ENCODE measurements around the gene CYSTM1.
A peak's percentile ranks its signal among the peaks of the same experiment; 100 is the strongest.
"Not testable (repeated sequence)": the region's sequence is repeated elsewhere in the genome, so short reads cannot be mapped to it uniquely, and the experiment has no call there.

The CYSTM1 gene

GRCh38 chr5:140178482-140179116, 3.6 kb downstream of the CYSTM1 start:
- DNase-seq, result no peak

GRCh38 chr5:140181002-140181483, 6.1 kb downstream of the CYSTM1 start:
- no peak for DNase-seq

- DNase-seq, result no peak
Observed at GRCh38 chr5:140181525-140181924, 6.5 kb downstream of the CYSTM1 start.

- DNase-seq, result peak; percentile 65
Observed at GRCh38 chr5:140182075-140182711, 7.2 kb downstream of the CYSTM1 start.

- DNase-seq, result no peak
Observed at GRCh38 chr5:140182803-140183367, 7.9 kb downstream of the CYSTM1 start.

GRCh38 chr5:140185409-140185808, 10.4 kb downstream of the CYSTM1 start:
- no peak for DNase-seq

GRCh38 chr5:140186267-140186671, 11.3 kb downstream of the CYSTM1 start:
- no peak for DNase-seq

GRCh38 chr5:140189253-140189652, 14.3 kb downstream of the CYSTM1 start:
- no peak for DNase-seq

- DNase-seq, result peak; percentile 46
Observed at GRCh38 chr5:140189977-140190871, 15.2 kb downstream of the CYSTM1 start.

GRCh38 chr5:140190872-140191218, 15.9 kb downstream of the CYSTM1 start:
- no peak for DNase-seq

GRCh38 chr5:140192715-140193430, 17.9 kb downstream of the CYSTM1 start:
- no peak for DNase-seq

- no peak for DNase-seq
Observed at GRCh38 chr5:140194662-140195061, 19.7 kb downstream of the CYSTM1 start.

- no peak for DNase-seq
Observed at GRCh38 chr5:140196115-140196814, 21.3 kb downstream of the CYSTM1 start.

GRCh38 chr5:140197023-140197422, 22.0 kb downstream of the CYSTM1 start:
- no peak for DNase-seq

- not testable (repeated sequence) for DNase-seq
Observed at GRCh38 chr5:140198915-140199314, 23.9 kb downstream of the CYSTM1 start.

- no peak for DNase-seq
Observed at GRCh38 chr5:140202078-140202477, 27.1 kb downstream of the CYSTM1 start.

- no peak for DNase-seq
Observed at GRCh38 chr5:140202610-140203009, 27.6 kb downstream of the CYSTM1 start.

GRCh38 chr5:140205216-140205615, 30.2 kb downstream of the CYSTM1 start:
- DNase-seq, result no peak

GRCh38 chr5:140205952-140206351, 31.0 kb downstream of the CYSTM1 start:
- no peak for DNase-seq

- no peak for DNase-seq
Observed at GRCh38 chr5:140207250-140207964, 32.4 kb downstream of the CYSTM1 start.

- no peak for DNase-seq
Observed at GRCh38 chr5:140208065-140208464, 33.1 kb downstream of the CYSTM1 start.
